ENCODE measurements around the gene LAPTM5.

The LAPTM5 gene

GRCh38 chr1:30730346-30731108 is 27.0 kb downstream of the LAPTM5 start:
- TF ChIP-seq BHLHE40 (IDR thresholded peaks at IDR 0.05; ENCODE audit: borderline replicate concordance) (no peak), FOXA1 (IDR thresholded peaks at IDR 0.05) (no peak), ZNF384 (IDR thresholded peaks at IDR 0.05) (no peak), ELF4 (IDR thresholded peaks at IDR 0.05) (no peak), TARDBP (IDR thresholded peaks at IDR 0.05) (no peak), L3MBTL2 (conservative IDR thresholded peaks at IDR 0.05) (no peak), SUZ12 (IDR thresholded peaks at IDR 0.05) (no peak), CTBP1 (IDR thresholded peaks at IDR 0.05; ENCODE audit: borderline replicate concordance) (no peak), HDGF (IDR thresholded peaks at IDR 0.05; ENCODE audit: borderline replicate concordance) (no peak), FOXK2 (IDR thresholded peaks at IDR 0.05) (no peak), NFRKB (IDR thresholded peaks at IDR 0.05) (no peak), ARNT (IDR thresholded peaks at IDR 0.05) (no peak), PKNOX1 (IDR thresholded peaks at IDR 0.05) (no peak)
- DNase-seq (ENCODE audit: extremely low spot score), result no peak
- ChIA-PET POLR2A (no interaction called here), CTCF (interaction anchor here (2.1 kb wide), 1 partner anchor 11 kb away, joined by 11 read pairs; no protein-coding TSS in a partner anchor)

GRCh38 chr1:30729901-30730300 is 27.7 kb downstream of the LAPTM5 start:
- ChIA-PET POLR2A (interaction anchor here (0.6 kb wide), 1 partner anchor 418 kb away, joined by 3 read pairs; no protein-coding TSS in a partner anchor), CTCF (interaction anchor here (2.1 kb wide), 1 partner anchor 10 kb away, joined by 11 read pairs; no protein-coding TSS in a partner anchor)
- TF ChIP-seq SP1 (IDR thresholded peaks at IDR 0.05) (no peak), ZNF384 (IDR thresholded peaks at IDR 0.05) (no peak), FOXM1 (IDR thresholded peaks at IDR 0.05; ENCODE audit: borderline replicate concordance) (no peak), HDGF (IDR thresholded peaks at IDR 0.05; ENCODE audit: borderline replicate concordance) (no peak), SUZ12 (IDR thresholded peaks at IDR 0.05) (no peak), L3MBTL2 (conservative IDR thresholded peaks at IDR 0.05) (no peak), BHLHE40 (IDR thresholded peaks at IDR 0.05; ENCODE audit: borderline replicate concordance) (no peak), LEF1 (IDR thresholded peaks at IDR 0.05; ENCODE audit: borderline replicate concordance) (no peak), TARDBP (IDR thresholded peaks at IDR 0.05) (no peak), FOXK2 (IDR thresholded peaks at IDR 0.05) (no peak), CTBP1 (IDR thresholded peaks at IDR 0.05; ENCODE audit: borderline replicate concordance) (no peak)

GRCh38 chr1:30728832-30729638 is 28.5 kb downstream of the LAPTM5 start:
- TF ChIP-seq FOXM1 (IDR thresholded peaks at IDR 0.05; ENCODE audit: borderline replicate concordance) (no peak), SP1 (IDR thresholded peaks at IDR 0.05) (no peak), FOXA1 (IDR thresholded peaks at IDR 0.05) (no peak), L3MBTL2 (conservative IDR thresholded peaks at IDR 0.05) (no peak), ARNT (IDR thresholded peaks at IDR 0.05) (no peak), CTBP1 (IDR thresholded peaks at IDR 0.05; ENCODE audit: borderline replicate concordance) (no peak)

More at GRCh38 chr1:30729901-30730300, 27.7 kb downstream of the LAPTM5 start:
- no peak for DNase-seq (ENCODE audit: extremely low spot score)

GRCh38 chr1:30728340-30728739 is 29.2 kb downstream of the LAPTM5 start:
- ChIA-PET POLR2A (interaction anchor here (1.0 to 2.4 kb wide), 2 partner anchors 10 to 96 kb away, joined by 3 to 9 read pairs; no protein-coding TSS in a partner anchor), CTCF (interaction anchor here (0.8 kb wide), 2 partner anchors 9 to 51 kb away, joined by 3 read pairs; no protein-coding TSS in a partner anchor)
- TF ChIP-seq BHLHE40 (IDR thresholded peaks at IDR 0.05; ENCODE audit: borderline replicate concordance) (no peak), CTBP1 (IDR thresholded peaks at IDR 0.05; ENCODE audit: borderline replicate concordance) (no peak), FOXA1 (IDR thresholded peaks at IDR 0.05) (no peak), ELF4 (IDR thresholded peaks at IDR 0.05) (no peak), ARNT (IDR thresholded peaks at IDR 0.05) (no peak), NFRKB (IDR thresholded peaks at IDR 0.05) (no peak), PKNOX1 (IDR thresholded peaks at IDR 0.05) (no peak), FOXM1 (IDR thresholded peaks at IDR 0.05; ENCODE audit: borderline replicate concordance) (no peak), LEF1 (IDR thresholded peaks at IDR 0.05; ENCODE audit: borderline replicate concordance) (no peak), TARDBP (IDR thresholded peaks at IDR 0.05) (no peak)
- no peak for DNase-seq (ENCODE audit: extremely low spot score)

More at GRCh38 chr1:30728832-30729638, 28.5 kb downstream of the LAPTM5 start:
- ChIA-PET CTCF (interaction anchor here (0.8 to 2.1 kb wide), 3 partner anchors 9 to 51 kb away, joined by 3 to 11 read pairs (median 3); no protein-coding TSS in a partner anchor), POLR2A (interaction anchor here (0.6 kb wide), 1 partner anchor 419 kb away, joined by 3 read pairs; no protein-coding TSS in a partner anchor)
- DNase-seq (ENCODE audit: extremely low spot score), result no peak

GRCh38 chr1:30727824-30728223 is 29.8 kb downstream of the LAPTM5 start:
- POLR2A ChIA-PET, result interaction anchor here (1.0 to 2.4 kb wide), 2 partner anchors 9 to 96 kb away, joined by 3 to 9 read pairs; no protein-coding TSS in a partner anchor
- TF ChIP-seq ELF4 (IDR thresholded peaks at IDR 0.05) (no peak), HDGF (IDR thresholded peaks at IDR 0.05; ENCODE audit: borderline replicate concordance) (no peak), PKNOX1 (IDR thresholded peaks at IDR 0.05) (no peak), TARDBP (IDR thresholded peaks at IDR 0.05) (no peak), L3MBTL2 (conservative IDR thresholded peaks at IDR 0.05) (no peak), CTBP1 (IDR thresholded peaks at IDR 0.05; ENCODE audit: borderline replicate concordance) (no peak)

More at GRCh38 chr1:30727824-30728223, 29.8 kb downstream of the LAPTM5 start:
- no peak for DNase-seq (ENCODE audit: extremely low spot score)
- CTCF ChIA-PET, result interaction anchor here (0.6 to 0.9 kb wide), 3 partner anchors 9 to 1229 kb away, joined by 3 read pairs; no protein-coding TSS in a partner anchor

Measured in HEK293T (cell line).